GDM1 (cell line): ENCODE measurements around the gene NUSAP1.
"Not testable (repeated sequence)": the region's sequence is repeated elsewhere in the genome, so short reads cannot be mapped to it uniquely, and the experiment has no call there.

Experiments used
- DNase-seq: peaks from one replicate; lab custom pipeline; 2025; lab: John Stamatoyannopoulos, UW

NUSAP1 gene, protein sequence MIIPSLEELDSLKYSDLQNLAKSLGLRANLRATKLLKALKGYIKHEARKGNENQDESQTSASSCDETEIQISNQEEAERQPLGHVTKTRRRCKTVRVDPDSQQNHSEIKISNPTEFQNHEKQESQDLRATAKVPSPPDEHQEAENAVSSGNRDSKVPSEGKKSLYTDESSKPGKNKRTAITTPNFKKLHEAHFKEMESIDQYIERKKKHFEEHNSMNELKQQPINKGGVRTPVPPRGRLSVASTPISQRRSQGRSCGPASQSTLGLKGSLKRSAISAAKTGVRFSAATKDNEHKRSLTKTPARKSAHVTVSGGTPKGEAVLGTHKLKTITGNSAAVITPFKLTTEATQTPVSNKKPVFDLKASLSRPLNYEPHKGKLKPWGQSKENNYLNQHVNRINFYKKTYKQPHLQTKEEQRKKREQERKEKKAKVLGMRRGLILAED

DNA sequence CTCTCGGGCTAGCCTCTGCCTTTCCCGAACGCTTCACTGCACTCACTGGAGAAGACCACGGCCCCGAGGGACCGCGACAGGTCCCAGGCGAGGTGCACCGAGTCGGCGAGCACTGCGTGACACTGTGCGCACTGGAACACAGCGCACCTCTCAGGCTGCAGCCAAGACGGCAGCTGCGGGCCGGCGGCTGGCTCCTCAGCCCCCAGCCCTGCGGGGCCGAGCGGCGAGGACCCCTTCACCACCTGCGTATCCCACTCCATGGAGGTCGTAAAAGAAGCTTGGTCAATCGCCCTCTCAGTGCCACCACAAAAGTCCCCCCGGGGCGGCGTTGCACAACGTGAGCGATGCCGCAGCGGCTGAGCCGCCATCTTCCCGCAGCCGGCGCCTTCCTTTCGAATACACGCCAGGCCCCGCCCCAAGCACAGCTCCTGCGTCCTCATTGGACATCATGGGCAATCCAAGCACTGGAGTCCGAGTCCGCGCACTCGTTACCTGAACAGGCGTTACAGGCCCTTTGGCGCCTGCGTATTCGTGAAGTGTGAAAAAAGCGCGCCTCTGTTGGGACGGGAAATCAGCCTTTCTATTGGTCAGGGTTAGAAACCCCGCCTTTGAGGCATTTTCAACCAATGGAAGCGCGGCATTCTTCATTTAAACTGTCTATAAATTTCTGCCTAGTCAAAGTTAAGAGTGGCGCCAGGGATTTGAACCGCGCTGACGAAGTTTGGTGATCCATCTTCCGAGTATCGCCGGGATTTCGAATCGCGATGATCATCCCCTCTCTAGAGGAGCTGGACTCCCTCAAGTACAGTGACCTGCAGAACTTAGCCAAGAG, at the start of gene NUSAP1, which contains the start of gene OIP5:
Gene NUSAP1, plus strand, starts transcription at position 688 of the 832 bp plus-strand sequence. Its CDS starts 77 bp downstream, at position 765.
Gene OIP5, minus strand, starts transcription at position 398 of the 832 bp plus-strand sequence. Its CDS starts 30 bp downstream, at position 368.
- DNase-seq = peak; percentile 99

DNA sequence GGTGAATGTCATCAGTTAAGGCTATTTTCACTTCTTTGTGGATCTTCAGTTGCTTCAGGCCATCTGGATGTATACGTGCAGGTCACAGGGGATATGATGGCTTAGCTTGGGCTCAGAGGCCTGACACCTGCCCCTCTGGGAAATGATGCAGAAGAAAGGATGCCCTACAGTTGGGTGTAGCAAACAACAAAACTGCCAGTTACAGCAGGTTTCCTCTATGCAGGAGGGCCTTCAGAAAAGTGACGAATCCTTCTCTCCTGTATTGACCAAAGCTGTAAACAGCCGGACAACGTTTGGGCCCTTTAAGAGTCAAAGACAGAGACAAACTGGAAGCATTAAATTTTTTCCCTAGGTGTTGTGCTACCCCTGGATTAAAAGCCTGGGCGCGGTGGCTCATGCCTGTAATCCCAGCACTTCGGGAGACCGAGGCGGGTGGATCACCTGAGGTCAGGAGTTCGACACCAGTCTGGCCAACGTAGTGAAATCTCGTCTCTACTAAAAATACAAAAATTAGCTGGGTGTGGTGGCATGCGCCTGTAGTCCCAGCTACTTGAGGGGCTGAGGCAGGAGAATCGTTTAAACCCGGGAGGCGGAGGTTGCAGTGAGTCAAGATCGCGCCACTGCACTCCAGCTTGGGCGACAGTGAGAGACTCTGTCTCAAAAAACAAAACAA, 49.6 kb upstream of the NUSAP1 start:
- DNase-seq = not testable (repeated sequence)

DNA sequence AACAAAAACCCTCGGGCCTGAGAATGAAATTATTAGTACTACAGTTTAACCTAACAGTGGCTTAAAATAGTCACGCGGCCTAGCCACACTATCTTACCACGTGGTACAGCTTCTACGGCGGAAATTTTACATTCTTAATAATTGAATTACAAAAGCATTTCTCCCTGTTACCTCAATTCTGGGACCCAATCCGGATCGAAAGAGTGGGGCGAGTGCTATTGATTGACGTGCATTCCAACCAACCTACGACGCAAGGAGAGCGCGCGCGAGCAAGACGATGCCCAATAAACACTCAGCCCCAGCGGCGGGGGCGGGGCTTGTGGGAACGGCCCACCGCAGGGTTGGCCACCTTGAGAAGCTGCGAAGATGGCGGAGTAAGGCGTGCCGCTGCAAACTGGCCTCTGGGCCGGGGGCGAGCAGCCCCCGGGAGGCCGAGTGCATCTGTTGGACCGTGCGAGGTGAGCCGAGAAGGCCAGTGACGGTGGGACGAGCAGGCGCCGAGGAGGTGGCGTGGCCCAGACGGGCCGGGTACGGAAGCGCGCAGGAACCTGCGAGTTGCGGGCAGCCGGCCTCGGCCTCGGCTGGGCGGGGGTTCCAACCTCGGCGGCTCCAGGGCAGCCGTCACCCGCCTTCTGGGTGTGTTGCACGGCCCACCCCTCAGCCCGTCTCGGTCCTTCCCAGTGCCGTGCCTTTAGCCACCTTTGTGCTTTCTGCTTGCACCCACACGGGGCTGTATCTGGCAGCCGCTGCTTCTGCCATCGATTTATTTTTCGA, 48.8 kb upstream of the NUSAP1 start:
- DNase-seq = peak; percentile 97

DNA sequence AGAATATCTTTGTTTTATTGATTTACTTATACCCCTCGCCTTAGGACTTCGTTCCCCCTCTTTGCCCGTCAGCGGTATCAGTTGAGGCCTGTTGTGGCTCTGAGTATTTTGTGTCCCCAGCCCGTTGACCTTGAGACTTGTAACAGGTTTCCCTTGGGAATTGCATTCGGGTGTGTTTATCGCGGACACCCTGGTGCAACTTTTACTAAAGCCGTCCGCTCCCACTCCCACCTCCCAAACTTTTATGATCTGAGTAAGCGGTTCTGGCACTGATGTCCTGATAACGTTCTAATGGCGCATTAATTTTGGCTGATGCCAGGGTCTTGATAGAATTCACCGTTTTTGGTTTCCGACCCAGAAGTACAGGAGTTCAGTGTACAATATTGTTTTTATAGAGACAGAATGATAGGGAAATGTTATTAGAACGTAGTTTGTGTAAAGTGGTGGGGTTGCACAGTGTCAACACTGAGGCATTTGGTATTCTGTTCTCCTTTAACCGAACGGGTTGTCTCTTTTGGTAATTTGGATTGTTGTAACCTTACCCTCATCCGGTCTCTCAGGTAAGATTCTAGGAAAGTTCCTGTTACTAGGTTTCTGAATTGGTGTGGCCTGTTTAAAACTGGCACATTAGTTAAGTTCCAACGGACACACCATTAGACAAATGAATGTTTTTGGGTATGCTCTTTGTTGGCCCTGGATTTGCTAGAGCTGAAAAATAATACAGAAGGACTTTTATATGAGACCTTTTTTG, 48.1 kb upstream of the NUSAP1 start:
- no peak for DNase-seq

DNA sequence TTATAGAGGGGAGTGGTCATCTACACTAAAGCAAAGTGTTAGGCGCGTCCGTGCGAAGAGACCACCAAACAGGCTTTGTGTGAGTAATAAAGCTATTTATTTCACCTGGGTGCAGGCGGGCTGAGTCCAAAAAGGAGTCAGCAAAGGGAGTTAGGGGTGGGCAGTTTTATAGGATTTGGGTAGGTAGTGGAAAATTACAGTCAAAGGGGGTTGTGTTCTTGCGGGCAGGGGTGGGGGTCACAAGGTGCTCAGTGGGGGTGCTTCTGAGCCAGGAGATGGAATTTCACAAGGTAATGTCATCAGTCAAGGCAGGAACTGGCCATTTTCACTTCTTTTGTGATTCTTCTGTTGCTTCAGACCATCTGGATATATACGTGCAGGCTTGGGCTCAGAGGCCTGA, 47.4 kb upstream of the NUSAP1 start:
- no peak for DNase-seq

DNA sequence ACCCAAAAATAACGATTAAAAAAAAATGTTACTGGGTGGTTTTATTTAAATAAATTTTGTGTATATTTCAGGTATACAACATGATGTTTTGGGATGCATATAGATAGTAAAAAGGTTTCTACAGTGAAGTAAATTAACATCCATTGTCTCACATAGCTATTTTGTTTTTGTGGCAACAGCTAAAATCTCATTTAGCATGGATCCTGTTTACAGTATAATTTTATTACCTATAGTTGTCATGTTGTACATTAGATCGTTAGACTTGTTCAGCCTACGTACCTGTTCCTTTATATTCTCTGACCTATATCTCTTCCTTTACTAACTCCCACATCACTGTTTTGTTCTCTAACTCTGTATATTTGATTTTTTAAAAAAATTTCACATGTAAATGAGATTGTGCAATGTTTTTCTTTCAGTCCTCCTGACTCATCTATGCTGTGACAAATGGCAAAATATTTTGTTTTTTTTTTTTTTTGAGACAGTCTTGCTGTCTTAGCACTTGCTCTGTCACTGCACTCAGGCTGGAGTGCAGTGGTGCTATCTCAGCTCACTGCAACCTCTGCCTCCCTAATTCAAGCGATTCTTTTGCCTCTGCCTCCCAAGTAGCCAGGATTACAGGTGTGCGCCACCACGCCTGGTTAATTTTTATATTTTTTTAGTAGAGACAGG, 45.9 kb upstream of the NUSAP1 start:
- no peak for DNase-seq

DNA sequence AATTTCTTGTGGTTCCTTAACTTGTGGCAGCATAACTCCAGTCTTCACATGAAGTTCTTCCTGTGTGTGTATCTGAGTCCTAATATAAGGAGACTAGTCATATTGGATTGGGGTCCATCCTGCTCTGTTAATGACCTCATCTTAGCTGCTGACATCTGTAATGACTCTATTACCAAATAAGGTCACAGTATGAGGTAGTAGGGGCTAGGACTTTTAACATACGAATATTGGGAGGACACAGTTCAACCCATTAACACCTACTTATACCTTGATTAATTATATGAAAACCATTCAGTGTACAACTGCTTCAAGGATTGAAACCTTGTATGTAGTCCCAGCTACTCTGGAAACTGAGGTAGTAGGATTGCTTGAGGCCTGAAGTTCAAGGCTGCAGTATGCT, 44.2 kb upstream of the NUSAP1 start:
- no peak for DNase-seq

DNA sequence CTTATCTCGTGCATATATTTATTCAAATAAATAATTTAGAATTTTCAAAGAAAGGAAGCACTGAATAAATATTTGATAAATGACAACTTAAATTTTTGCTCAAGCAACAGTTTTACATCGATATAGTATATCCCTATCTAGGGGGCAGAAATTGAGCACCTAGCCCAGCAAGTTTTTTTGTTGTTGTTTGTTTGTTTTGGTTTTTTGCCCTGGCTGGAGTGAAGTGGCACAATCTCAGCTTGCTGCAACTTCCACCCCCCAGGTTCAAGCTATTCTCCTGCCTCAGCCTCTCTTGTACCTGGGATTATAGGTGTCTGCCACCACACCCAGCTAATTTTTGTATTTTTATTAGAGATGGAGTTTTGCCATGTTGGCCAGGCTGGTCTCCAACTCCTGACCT, 42.7 kb upstream of the NUSAP1 start:
- no peak for DNase-seq

DNA sequence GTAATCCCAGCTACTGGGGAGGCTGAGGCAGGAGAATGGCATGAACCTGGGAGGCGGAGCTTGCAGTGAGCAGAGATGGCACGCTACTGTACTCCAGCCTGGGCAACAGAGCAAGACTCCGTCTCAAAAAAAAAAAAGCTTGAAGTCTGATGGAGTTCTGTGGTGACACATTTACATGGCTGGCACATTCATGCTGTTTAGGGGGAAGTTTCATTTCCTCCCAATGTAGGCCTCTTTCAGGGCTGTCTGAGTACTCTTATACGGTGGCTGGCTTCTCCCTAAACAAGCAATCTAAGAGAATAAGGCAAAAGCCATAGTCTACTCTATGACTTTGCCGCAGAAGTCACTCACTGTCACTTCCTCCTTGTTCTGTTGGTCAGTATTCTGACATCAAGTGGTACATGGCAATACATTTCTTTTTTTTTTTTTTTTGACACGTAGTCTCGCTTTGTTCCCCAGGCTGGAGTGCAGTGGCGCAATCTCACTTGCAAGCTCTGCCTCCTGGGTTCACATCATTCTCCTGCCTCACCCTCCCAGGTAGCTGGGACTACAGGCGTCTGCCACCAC, 41.5 kb upstream of the NUSAP1 start:
- DNase-seq = peak; percentile 4

DNA sequence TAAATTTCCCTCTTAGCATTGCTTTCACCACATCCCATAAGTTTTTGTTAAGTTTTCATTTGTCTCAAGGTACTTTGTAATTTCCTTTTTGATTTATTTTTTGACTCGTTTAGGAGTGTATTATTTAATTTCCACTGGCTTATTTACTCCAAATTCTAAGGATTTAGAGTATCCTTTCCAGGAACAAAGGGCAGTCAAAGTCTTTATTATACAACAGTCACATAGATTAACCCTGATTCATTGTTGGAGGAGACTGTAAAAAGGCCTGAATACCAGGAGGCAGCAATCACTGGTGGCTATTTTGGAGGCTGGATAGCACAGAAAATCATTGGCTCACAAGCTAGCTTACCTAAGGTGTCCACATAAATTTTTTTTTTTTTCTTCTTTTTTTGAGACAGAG, 40.2 kb upstream of the NUSAP1 start:
- no peak for DNase-seq

DNA sequence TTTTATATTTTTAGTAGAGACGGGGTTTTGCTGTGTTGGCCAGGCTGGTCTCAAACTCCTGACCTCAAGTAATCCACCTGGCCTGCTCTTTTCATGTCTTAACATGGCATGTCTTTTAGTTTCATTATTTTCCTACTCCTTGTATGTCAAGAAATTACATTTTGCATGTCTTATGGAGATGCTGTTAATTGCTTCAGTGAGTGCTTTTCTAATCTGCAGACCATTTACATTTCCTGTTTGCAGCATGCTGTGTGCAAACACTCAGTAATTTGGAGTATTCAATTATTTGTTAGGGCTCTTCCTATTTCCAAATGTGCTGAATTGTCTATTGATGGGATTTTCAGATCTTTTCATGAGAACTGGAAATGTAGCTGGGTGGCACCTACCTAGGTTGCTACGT, 31.5 kb upstream of the NUSAP1 start:
- not testable (repeated sequence) for DNase-seq

DNA sequence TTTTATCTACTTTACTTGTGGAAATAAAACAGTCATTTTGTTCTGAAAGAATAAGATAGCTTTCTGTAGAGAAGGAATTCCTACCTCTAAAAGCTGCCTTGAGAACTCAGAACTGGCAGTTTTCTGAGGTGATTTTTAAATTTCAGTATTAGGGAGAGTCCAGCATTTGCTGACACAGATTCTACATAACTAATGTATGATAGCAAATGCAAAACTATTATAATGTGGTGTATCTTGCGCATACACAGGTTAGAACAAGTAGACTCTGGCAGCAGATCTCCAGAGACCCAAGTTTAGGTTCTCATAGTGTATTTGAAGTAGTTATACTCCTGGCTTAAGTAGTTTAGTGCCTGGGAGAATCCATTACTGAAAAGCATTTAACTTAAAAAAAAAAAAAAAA, 31.1 kb upstream of the NUSAP1 start:
- no peak for DNase-seq

DNA sequence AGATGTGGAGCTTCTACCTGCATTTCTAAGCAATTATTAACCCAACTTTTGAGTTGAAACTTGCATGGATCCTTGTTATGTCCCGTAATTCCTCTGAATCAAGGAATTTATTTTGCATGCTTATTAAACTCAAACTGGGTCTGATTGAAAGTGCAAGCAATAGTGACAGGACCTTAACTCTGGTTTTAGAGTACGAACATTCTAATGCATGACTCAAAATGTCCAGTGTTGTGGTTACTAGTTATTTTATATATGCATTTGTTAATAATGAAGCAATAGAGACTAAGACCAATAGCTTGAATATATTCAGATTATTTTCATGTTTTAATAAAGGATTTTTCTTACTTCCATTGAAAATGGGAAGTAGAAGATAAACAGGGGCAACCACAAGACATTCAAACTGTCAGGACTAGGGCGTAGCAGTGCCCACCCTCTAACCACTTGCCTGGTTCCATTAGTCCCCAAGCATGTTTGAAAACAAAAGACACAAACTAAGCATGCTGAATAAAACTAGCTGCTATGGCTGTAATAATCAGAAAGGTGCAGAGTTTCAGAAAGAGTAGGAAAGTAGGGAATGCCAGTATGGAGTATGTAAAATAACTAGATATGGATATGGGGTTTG, 28.4 kb upstream of the NUSAP1 start:
- peak; percentile 2 for DNase-seq

DNA sequence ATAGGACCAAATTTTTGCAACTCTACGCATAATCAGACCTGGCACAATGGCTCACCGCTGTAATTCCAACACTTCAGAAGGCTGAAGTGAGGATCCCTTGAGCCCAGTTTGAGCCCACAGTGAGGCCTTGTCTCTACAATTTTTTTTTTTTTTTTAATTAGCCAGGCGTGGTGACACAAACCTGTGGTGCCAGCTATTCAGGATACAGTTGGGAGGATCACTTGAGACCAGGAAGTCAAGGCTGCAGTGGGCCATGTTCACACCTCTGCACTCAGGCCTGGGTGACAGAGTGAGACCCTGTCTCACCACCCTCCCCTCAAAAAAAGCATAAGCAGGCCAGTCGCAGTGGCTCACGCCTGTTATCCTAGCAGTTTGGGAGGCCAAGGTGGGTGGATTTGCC, 25.0 kb upstream of the NUSAP1 start:
- no peak for DNase-seq

DNA sequence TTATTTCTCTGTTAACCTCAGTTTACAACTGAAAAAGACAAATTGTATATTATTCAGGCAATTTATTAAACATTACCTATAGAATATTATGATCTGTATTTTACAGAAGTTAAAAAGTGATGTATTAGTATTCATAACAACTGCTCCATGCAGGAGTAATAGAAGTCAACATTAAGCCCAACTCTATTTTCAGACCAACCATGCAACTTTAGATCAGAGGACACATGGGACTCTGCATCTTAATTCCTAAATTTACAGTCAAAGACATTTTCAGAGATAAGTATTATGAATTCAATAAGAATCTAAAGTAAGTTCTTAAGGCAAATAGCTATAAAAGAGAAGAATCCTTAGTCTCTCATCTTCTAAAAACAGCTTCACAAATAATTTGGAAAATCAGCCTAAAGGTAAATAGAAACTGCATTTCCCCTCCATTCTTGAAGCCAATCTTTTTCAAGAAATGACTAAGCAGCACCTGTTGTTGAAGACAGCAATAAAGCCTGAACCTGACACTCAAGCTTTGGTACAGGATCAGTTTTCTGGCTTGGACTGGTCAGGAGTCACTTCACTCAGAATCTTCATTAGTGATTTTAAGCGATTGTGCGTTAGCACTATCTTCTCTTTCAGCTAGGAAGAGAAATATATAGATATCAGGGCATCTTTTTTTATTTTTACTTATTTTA, 23.3 kb upstream of the NUSAP1 start:
- DNase-seq = no peak

DNA sequence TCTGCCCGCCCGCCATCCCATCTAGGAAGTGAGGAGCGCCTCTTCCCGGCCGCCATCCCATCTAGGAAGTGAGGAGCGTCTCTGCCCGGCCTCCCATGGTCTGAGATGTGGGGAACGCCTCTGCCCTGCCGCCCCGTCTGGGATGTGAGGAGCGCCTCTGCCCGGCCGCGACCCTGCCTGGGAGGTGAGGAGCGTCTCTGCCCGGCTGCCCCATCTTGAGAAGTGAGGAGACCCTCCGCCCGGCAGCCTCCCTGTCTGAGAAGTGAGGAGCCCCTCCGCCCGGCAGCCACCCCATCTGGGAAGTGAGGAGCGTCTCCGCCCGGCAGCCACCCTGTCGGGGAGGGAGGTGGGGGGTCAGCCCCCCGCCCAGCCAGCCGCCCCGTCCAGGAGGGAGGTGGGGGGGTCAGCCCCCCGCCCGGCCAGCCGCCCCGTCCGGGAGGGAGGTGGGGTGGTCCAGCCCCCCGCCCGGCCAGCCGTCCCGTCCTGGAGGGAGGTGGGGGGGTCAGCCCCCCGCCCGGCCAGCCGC, 11.8 kb upstream of the NUSAP1 start:
- not testable (repeated sequence) for DNase-seq

DNA sequence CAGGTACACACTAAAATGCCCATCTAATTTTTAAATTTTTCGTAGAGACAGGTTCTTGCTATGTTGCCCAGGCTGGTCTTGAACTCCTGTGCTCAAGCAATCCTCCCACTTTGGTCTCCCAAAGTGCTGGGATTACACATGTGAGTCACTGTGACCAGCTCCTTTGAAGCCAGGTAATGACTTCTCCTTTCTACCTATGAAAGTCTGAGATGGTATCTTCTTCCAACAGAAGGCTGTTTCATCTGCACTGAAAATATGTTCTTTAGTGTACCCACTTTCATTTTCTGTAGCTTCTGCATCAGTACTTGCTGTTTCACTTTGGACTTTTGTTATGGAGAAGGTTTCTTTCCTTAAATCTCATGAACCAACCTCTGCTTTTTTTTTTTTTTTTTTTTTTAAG, 9.1 kb upstream of the NUSAP1 start:
- no peak for DNase-seq

DNA sequence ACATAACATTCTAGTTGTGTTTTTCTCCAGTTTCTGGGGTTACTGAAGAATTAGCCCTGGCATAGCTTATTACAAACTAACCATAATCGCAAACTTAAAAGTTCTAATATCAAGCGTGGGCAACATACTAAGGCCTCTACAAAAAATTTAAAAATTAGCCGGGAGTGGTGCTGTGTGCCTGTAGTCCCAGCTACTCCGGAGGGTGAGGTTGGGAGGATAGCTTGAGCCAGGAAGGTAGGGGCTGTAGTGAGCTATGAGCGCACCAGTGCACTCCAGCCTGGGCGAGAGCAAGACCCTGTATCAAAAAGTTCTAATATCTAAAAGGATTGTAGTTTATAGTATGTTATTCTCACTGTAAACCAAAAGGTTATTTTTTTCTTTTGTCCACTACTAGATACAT, 1.4 kb upstream of the NUSAP1 start:
- no peak for DNase-seq

DNA sequence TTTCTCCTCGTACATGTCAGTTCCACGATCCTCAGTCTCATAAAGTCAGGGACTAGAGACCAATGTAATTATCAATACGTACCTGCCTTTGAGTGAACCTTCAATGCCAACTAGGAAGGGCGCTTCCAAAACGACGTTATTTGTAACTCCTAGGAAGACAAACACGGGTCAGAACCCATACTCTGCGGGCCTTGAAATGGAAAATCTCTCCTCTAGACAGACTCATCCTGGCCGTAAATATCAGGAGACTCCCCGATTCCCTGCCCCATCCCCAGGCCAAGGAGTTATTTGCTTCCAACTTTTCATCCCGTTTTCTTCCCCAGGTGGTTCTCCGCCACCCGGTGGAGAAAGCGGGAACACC, 868 bp upstream of the NUSAP1 start:
- no peak for DNase-seq
